WI38 (cell line): ENCODE results near the gene GDF11.

Experiments
- H3K4me3 ChIP-seq: 2 replicates; pipeline ENCODE4 v1.5.1; 2011; ENCODE audit warnings: low read depth, mild to moderate bottlenecking, control low read depth, low read length
- CTCF ChIP-seq: IDR thresholded peaks from 2 replicates; pipeline ENCODE4 v1.5.1; 2012; ENCODE audit warnings: low read depth, mild to moderate bottlenecking, control low read depth, low read length

GDF11 gene

GRCh38 chr12:55742719-55743405 lies at the start of gene GDF11:
TSS of gene GDF11 (plus strand) at chr12:55743122. CDS start at chr12:55743317, 195 bp downstream.
- peak within 1 kb of the TSS; percentile 58 for H3K4me3 ChIP-seq
- no peak for TF ChIP-seq CTCF

- no peak for TF ChIP-seq CTCF
- H3K4me3 ChIP-seq: no peak overlapping the region
These were observed 49.4 kb upstream of the GDF11 start for GRCh38 chr12:55693323-55694187.

- H3K4me3 ChIP-seq: no peak overlapping the region
- TF ChIP-seq CTCF: no peak
These were observed 48.8 kb upstream of the GDF11 start for GRCh38 chr12:55694188-55694515.

GRCh38 chr12:55694651-55695050 lies 48.3 kb upstream of the GDF11 start:
- no peak overlapping the region for H3K4me3 ChIP-seq
- TF ChIP-seq CTCF: no peak

- no peak overlapping the region for H3K4me3 ChIP-seq
- no peak for TF ChIP-seq CTCF
These were observed 47.6 kb upstream of the GDF11 start for GRCh38 chr12:55695349-55695748.

GRCh38 chr12:55696141-55696540 lies 46.8 kb upstream of the GDF11 start:
- no peak overlapping the region for H3K4me3 ChIP-seq
- TF ChIP-seq CTCF: no peak
